Urinary bladder (tissue), 4 donors: ENCODE measurements around the gene CCDC149. TPM values are rescaled to one million over a fixed set of nuclear protein-coding genes. Genes with fewer than 3 reads are reported as not detected.

ENCODE experiments used
- DNase-seq: peaks from one replicate; pipeline ENCODE4 v3.0.0-alpha.2; 2015; ENCODE audit errors: extremely low spot score
- H3K27ac ChIP-seq: one replicate; pipeline ENCODE4 v1.5.1; 2013; ENCODE audit warnings: low read depth, mild to moderate bottlenecking, moderate library complexity
- H3K36me3 ChIP-seq: one replicate; pipeline ENCODE4 v1.6.1; 2013; ENCODE audit warnings: mild to moderate bottlenecking, moderate library complexity; ENCODE audit not compliant: insufficient read depth
- H3K4me1 ChIP-seq: one replicate; pipeline ENCODE4 v1.6.1; 2013; ENCODE audit warnings: mild to moderate bottlenecking, moderate library complexity; ENCODE audit not compliant: insufficient read depth
- H3K4me3 ChIP-seq: one replicate; pipeline ENCODE4 v1.5.1; 2013; ENCODE audit warnings: low read depth, low read length
- WGBS: extraction: QIAGEN DNeasy Blood & Tissue Kit; methylation state at CpG from one replicate; pipeline ENCODE4 v1.1.7; 2013; 5-methylcytosine and 5-hydroxymethylcytosine counted together
- polyA plus RNA-seq: library from polyadenylated mRNA; stranded (reverse); fragments of 200-250 nt; gene quantifications from one replicate; pipeline ENCODE4 v1.2.3, GENCODE V29; 2013
- total RNA-seq: library from RNA; depleted of rRNA; stranded (reverse); fragments of >200 nt; gene quantifications from one replicate; pipeline ENCODE4 v1.2.3, GENCODE V29; 2014
- donor health status: healthy with polysubstance abuse.
- donor health status: healthy.

CCDC149 gene
- total and polyA plus RNA-seq, 2 donors, result 10.1 to 17.4 TPM

- WGBS, result 87% methylated on average over 8 of the region's 8 CpGs
- no peaks in the 10 kb centered on the region for H3K4me1 ChIP-seq
- no peak overlapping the region for H3K27ac ChIP-seq
- no peak for DNase-seq
- no peaks in the 10 kb centered on the region for H3K36me3 ChIP-seq
- no peak overlapping the region for H3K4me3 ChIP-seq
These were observed 27.9 kb downstream of the CCDC149 start for GRCh38 chr4:24884902-24885301.

- Histone ChIP-seq H3K27ac (no peak overlapping the region), H3K4me3 (no peak overlapping the region), H3K4me1 (no peaks in the 10 kb centered on the region), H3K36me3 (no peaks in the 10 kb centered on the region)
- 84% methylated on average over 3 of the region's 3 CpGs for WGBS
- no peak for DNase-seq
These were observed 31.2 kb downstream of the CCDC149 start for GRCh38 chr4:24881508-24882196.

- no peak overlapping the region for H3K4me3 ChIP-seq
- DNase-seq, result no peak
- 95% methylated on average over 8 of the region's 8 CpGs for WGBS
- no peaks in the 10 kb centered on the region for H3K36me3 ChIP-seq
- no peaks in the 10 kb centered on the region for H3K4me1 ChIP-seq
- no peak overlapping the region for H3K27ac ChIP-seq
These were observed 32.7 kb downstream of the CCDC149 start for GRCh38 chr4:24880186-24880585.

GRCh38 chr4:24878636-24879016 lies 34.2 kb downstream of the CCDC149 start:
- no peak for DNase-seq
- Histone ChIP-seq H3K36me3 (no peaks in the 10 kb centered on the region), H3K27ac (no peak overlapping the region), H3K4me3 (no peak overlapping the region), H3K4me1 (no peaks in the 10 kb centered on the region)
- WGBS, result 83% methylated on average over 8 of the region's 8 CpGs

GRCh38 chr4:24877868-24878635 lies 34.8 kb downstream of the CCDC149 start:
- H3K27ac ChIP-seq, result no peak overlapping the region
- H3K4me1 ChIP-seq, result no peaks in the 10 kb centered on the region
- DNase-seq, result no peak
- 65% methylated on average over 9 of the region's 9 CpGs for WGBS
- no peak overlapping the region for H3K4me3 ChIP-seq
- no peaks in the 10 kb centered on the region for H3K36me3 ChIP-seq

GRCh38 chr4:24876431-24876830 lies 36.4 kb downstream of the CCDC149 start:
- no peaks in the 10 kb centered on the region for H3K36me3 ChIP-seq
- DNase-seq, result no peak
- no peaks in the 10 kb centered on the region for H3K4me1 ChIP-seq
- WGBS, result 89% methylated on average over 6 of the region's 6 CpGs
- H3K27ac ChIP-seq, result no peak overlapping the region
- H3K4me3 ChIP-seq, result no peak overlapping the region

- H3K4me3 ChIP-seq, result no peak overlapping the region
- no peaks in the 10 kb centered on the region for H3K4me1 ChIP-seq
- 97% methylated on average over 2 of the region's 2 CpGs for WGBS
- no peak for DNase-seq
- no peak overlapping the region for H3K27ac ChIP-seq
- H3K36me3 ChIP-seq, result no peaks in the 10 kb centered on the region
These were observed 40.1 kb downstream of the CCDC149 start for GRCh38 chr4:24872720-24873119.

GRCh38 chr4:24871210-24871609 lies 41.6 kb downstream of the CCDC149 start:
- Histone ChIP-seq H3K36me3 (peaks cover 2% of the 10 kb centered on the region), H3K4me1 (no peaks in the 10 kb centered on the region), H3K4me3 (no peak overlapping the region), H3K27ac (no peak overlapping the region)
- DNase-seq, result no peak
- 63% methylated on average over 3 of the region's 3 CpGs for WGBS

- no peak for DNase-seq
- 81% methylated on average over 9 of the region's 9 CpGs for WGBS
- H3K27ac ChIP-seq, result no peak overlapping the region
- H3K4me1 ChIP-seq, result no peaks in the 10 kb centered on the region
- H3K36me3 ChIP-seq, result peaks cover 4% of the 10 kb centered on the region
- no peak overlapping the region for H3K4me3 ChIP-seq
These were observed 45.0 kb downstream of the CCDC149 start for GRCh38 chr4:24867766-24868296.

GRCh38 chr4:24867251-24867650 lies 45.6 kb downstream of the CCDC149 start:
- DNase-seq, result no peak
- H3K4me3 ChIP-seq, result no peak overlapping the region
- H3K4me1 ChIP-seq, result no peaks in the 10 kb centered on the region
- H3K27ac ChIP-seq, result no peak overlapping the region
- H3K36me3 ChIP-seq, result peaks cover 4% of the 10 kb centered on the region
- WGBS, result 98% methylated on average over 1 of the region's 1 CpG

- Histone ChIP-seq H3K36me3 (peaks cover 4% of the 10 kb centered on the region), H3K4me3 (no peak overlapping the region), H3K27ac (no peak overlapping the region), H3K4me1 (no peaks in the 10 kb centered on the region)
- 94% methylated on average over 4 of the region's 4 CpGs for WGBS
- DNase-seq, result no peak
These were observed 47.4 kb downstream of the CCDC149 start for GRCh38 chr4:24865401-24865800.

GRCh38 chr4:24863799-24864198 lies 49.0 kb downstream of the CCDC149 start:
- no peak for DNase-seq
- Histone ChIP-seq H3K27ac (no peak overlapping the region), H3K4me3 (no peak overlapping the region), H3K4me1 (no peaks in the 10 kb centered on the region), H3K36me3 (peaks cover 4% of the 10 kb centered on the region)
- 98% methylated on average over 8 of the region's 8 CpGs for WGBS

- Histone ChIP-seq H3K4me1 (no peaks in the 10 kb centered on the region), H3K27ac (no peak overlapping the region), H3K36me3 (peaks cover 2% of the 10 kb centered on the region), H3K4me3 (no peak overlapping the region)
- DNase-seq, result no peak
- WGBS, result 95% methylated on average over 8 of the region's 8 CpGs
These were observed 50.6 kb downstream of the CCDC149 start for GRCh38 chr4:24862073-24862751.

- Histone ChIP-seq H3K4me3 (no peak overlapping the region), H3K4me1 (no peaks in the 10 kb centered on the region), H3K27ac (no peak overlapping the region), H3K36me3 (peaks cover 2% of the 10 kb centered on the region)
- DNase-seq, result no peak
- 72% methylated on average over 4 of the region's 4 CpGs for WGBS
These were observed 54.3 kb downstream of the CCDC149 start for GRCh38 chr4:24858550-24858949.
